A673 (cell line): ENCODE data around the gene ZNF839. TPM values are rescaled to one million over a fixed set of nuclear protein-coding genes. Genes with fewer than 3 reads are reported as not detected.
A peak's percentile ranks its signal among the peaks of the same experiment; 100 is the strongest.

Experiments used
- BruUV-seq: library from RNA; stranded (reverse); fragments of 400-500 nt; replicated peaks from 2 replicates; lab custom pipeline; 2021; lab: Mats Ljungman, UMichigan
- CTCF ChIA-PET: fragments of 300-600 bp; sonication (Branson Sonifier 250); formaldehyde crosslinking; loops from one replicate; lab custom pipeline; 2022; ENCODE audit warnings: antibody characterized with exemption; lab: Charles Lee
- POLR2A ChIA-PET: fragments of 300-600 bp; sonication (Branson Sonifier 250); formaldehyde crosslinking; loops from one replicate; lab custom pipeline; 2022; ENCODE audit warnings: antibody characterized with exemption; ENCODE audit not compliant: low non-redundant PET; lab: Charles Lee
- DNase-seq: peaks from one replicate; pipeline ENCODE4 v3.0.0-alpha.2; 2015; ENCODE audit warnings: low spot score
- H3K27ac ChIP-seq: fragments of 200-600 bp; sonication (generic); 2 replicates; pipeline ENCODE4 v1.5.1; 2016; ENCODE audit warnings: mixed run types, low read depth, mild to moderate bottlenecking, mixed read lengths, antibody characterized with exemption, low read length; ENCODE audit not compliant: poor library complexity, severe bottlenecking
- H3K27me3 ChIP-seq: fragments of 200-600 bp; sonication (generic); replicated peaks from 2 replicates; pipeline ENCODE4 v1.6.1; 2017; ENCODE audit warnings: mixed run types, low read depth, mild to moderate bottlenecking, mixed read lengths, antibody characterized with exemption, low read length; ENCODE audit not compliant: insufficient read depth, poor library complexity
- H3K36me3 ChIP-seq: fragments of 200-600 bp; sonication (generic); 2 replicates; pipeline ENCODE4 v1.6.1; 2016; ENCODE audit warnings: mixed run types, mild to moderate bottlenecking, mixed read lengths, antibody characterized with exemption, low read length; ENCODE audit not compliant: insufficient read depth, poor library complexity, severe bottlenecking
- H3K4me1 ChIP-seq: fragments of 200-600 bp; sonication (generic); 2 replicates; pipeline ENCODE4 v1.6.1; 2017; ENCODE audit warnings: mixed run types, mild to moderate bottlenecking, mixed read lengths, antibody characterized with exemption, low read length; ENCODE audit not compliant: insufficient read depth, poor library complexity, severe bottlenecking
- H3K4me3 ChIP-seq: fragments of 200-600 bp; sonication (generic); 2 replicates; pipeline ENCODE4 v1.5.1; 2016; ENCODE audit warnings: low read depth, mixed run types, mild to moderate bottlenecking, mixed read lengths, low read length; ENCODE audit not compliant: poor library complexity, severe bottlenecking
- H3K9me3 ChIP-seq: fragments of 200-600 bp; sonication (generic); 2 replicates; pipeline ENCODE4 v1.6.1; 2016; ENCODE audit warnings: mixed run types, low read depth, mild to moderate bottlenecking, mixed read lengths, antibody characterized with exemption, low read length; ENCODE audit not compliant: poor library complexity, severe bottlenecking
- CTCF ChIP-seq: fragments of 300-800, 200-600 bp; sonication (generic); conservative IDR thresholded peaks from 2 replicates; pipeline ENCODE4 v1.5.1; 2017; ENCODE audit warnings: low read depth, mild to moderate bottlenecking, antibody characterized with exemption, low read length, moderate library complexity, mixed read lengths
- EZH2 ChIP-seq: fragments of 200-600 bp; sonication (generic); IDR thresholded peaks from 2 replicates; pipeline ENCODE4 v1.6.1; 2017; ENCODE audit warnings: borderline replicate concordance, low read depth, mild to moderate bottlenecking, mixed read lengths, antibody characterized with exemption, low read length; ENCODE audit not compliant: poor library complexity, severe bottlenecking
- intact Hi-C: fragments of 100-400 bp; cut with micrococcal nuclease; formaldehyde crosslinking; loops from one replicate; pipeline ENCODE4 v1.10.0; 2022; ENCODE audit not compliant: unreplicated experiment
- total RNA-seq: library from RNA; stranded (reverse); gene quantifications from 2 replicates; pipeline ENCODE4 v1.2.3, GENCODE V29; 2021

The ZNF839 gene
- total RNA-seq, 1 experiment from 2014 or later = 13.5 TPM

DNA sequence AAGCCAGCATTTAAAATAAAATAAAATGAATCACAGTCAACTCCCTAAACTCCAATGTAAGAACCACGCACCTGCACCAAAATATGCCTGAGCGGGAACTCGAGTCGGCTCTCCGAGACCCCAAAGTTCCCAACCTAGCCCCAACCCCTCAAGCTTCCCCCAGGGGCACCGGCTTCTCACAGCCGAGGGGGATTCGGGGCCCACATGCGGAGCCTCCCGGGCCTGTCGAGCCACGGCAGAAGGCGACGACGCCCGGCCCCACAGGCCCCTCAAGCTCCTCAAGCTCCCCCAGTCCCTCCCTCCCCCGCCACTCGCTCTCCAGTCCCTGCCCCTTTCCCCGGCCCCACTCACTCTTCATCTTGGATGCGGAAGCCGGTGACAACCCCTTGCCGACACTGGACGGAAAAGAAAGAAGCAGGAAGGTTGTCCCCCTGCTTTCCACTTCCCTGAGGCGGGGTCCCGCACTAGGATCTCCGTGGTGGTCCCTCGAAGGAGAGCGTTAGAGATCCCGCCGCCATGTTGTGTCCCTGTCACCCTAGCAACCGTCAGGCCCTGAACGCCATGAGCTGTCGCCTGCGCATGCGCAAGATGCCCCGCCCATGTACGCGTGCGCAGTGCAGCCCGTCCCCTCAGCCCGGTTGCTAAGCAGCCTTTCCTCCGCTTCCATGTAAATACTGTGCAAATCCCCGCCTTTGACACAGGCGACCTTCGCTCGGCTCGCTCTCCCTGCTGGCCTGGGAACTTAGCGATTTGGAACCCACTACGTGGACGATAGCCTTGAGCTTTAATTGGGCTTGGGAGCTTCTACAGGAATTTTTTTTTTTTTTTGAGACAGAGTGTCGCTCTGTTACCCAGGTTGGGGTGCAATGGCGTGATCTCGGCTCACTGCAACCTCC lies 14.7 kb upstream of the ZNF839 start, which contains the start of gene MOK:
TSS of gene MOK (minus strand) at position 554 of the 896 bp plus-strand sequence. CDS start at position 358, 196 bp downstream.
- Histone ChIP-seq H3K9me3 (no peaks in the 10 kb centered on the region), H3K27ac (peak within 1 kb of the TSS; percentile 51), H3K4me3 (peak within 1 kb of the TSS; percentile 68), H3K4me1 (no peaks in the 10 kb centered on the region), H3K27me3 (no peaks in the 10 kb centered on the region), H3K36me3 (no peaks in the 10 kb centered on the region)
- BruUV-seq = no TSS peak
- CTCF ChIA-PET = interaction anchor here (0.5 kb wide), 1 partner anchor 12 kb away, joined by 8 read pairs; no protein-coding TSS in a partner anchor
- POLR2A ChIA-PET = interaction anchor here (0.5 kb wide), 1 partner anchor 12 kb away, joined by 4 read pairs; no protein-coding TSS in a partner anchor
- DNase-seq = peak; percentile 98
- intact Hi-C loops = no loop called here
- TF ChIP-seq CTCF (no peak), EZH2 (no peak)

DNA sequence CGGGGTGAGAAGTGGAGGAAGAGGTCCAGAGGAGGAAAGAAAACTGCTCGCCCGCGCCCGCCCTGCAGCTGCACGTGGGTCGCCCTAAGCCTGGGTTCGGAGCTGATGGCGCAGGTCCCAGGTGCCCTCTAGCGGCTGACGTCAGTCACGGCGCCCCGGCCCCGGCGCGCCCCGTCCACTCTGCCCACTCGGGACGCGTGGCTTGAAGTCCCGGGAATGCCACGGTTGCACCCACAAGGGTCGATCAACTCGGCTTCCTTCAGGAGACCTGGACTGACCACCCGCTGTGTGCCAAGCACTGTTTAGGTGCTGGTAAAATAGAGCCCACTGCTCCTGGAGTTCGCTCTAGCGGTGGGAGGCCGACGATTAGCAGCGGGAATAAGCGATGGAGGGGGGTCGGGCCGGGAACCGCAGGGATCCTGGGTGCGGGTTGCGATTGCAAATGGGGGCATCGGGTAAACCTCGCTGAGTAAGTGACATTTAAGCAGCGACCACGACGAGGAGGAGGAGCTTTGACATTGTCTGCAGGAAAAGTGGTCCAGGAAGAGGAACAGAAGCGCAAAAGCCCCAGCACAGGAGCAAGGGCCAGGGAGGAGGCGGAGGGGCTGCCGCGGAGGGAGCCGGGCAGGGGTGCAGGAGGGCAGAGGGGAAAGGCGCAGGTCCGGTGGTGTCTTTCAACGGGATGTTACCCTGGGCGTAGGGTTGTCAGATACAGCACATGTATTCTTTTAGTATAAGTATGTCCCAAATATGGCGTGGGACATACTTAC lies 5.1 kb upstream of the ZNF839 start:
- H3K36me3 ChIP-seq = no peaks in the 10 kb centered on the region
- BruUV-seq = no TSS peak
- peak overlapping the region; percentile 60 for H3K4me3 ChIP-seq
- DNase-seq = peak; percentile 87
- H3K9me3 ChIP-seq = no peaks in the 10 kb centered on the region
- no peaks in the 10 kb centered on the region for H3K27me3 ChIP-seq
- H3K4me1 ChIP-seq = peaks cover 19% of the 10 kb centered on the region
- CTCF ChIA-PET = interaction anchor here (1.0 to 1.4 kb wide), 6 partner anchors 83 to 607 kb away, joined by 3 to 10 read pairs (median 4); no protein-coding TSS in a partner anchor
- TF ChIP-seq CTCF (peak; percentile 98), EZH2 (no peak)
- POLR2A ChIA-PET = interaction anchor here (0.6 kb wide), 1 partner anchor 254 kb away, joined by 8 read pairs; no protein-coding TSS in a partner anchor
- intact Hi-C loops = loop anchor here (1.0 to 10.0 kb wide), 6 partner anchors 80 to 610 kb away; no protein-coding TSS in a partner anchor
- no peak overlapping the region for H3K27ac ChIP-seq

GRCh38 chr14:102315121-102315520 lies 4.4 kb upstream of the ZNF839 start:
- ChIA-PET POLR2A (no interaction called here), CTCF (interaction anchor here (0.6 to 1.4 kb wide), 3 partner anchors 18 to 608 kb away, joined by 3 to 5 read pairs (median 3); no protein-coding TSS in a partner anchor)
- intact Hi-C loops = loop anchor here (2.0 to 10.0 kb wide), 4 partner anchors 80 to 610 kb away; no protein-coding TSS in a partner anchor
- DNase-seq = no peak
- no TSS peak for BruUV-seq
- Histone ChIP-seq H3K27ac (no peak overlapping the region), H3K4me1 (peaks cover 19% of the 10 kb centered on the region), H3K4me3 (no peak overlapping the region), H3K36me3 (no peaks in the 10 kb centered on the region), H3K9me3 (no peaks in the 10 kb centered on the region), H3K27me3 (no peaks in the 10 kb centered on the region)
- no peak for TF ChIP-seq CTCF
- no peak for TF ChIP-seq EZH2
